Measurements from ENCODE around the gene ZNF687. TPM values are rescaled to one million over a fixed set of nuclear protein-coding genes. Genes with fewer than 3 reads are reported as not detected.

Gene ZNF687
- total RNA-seq, 4 donors from 2014 or later = 30.5 to 53.5 (median 38.5) TPM

GRCh38 chr1:151324390-151324930 lies 42.4 kb downstream of the ZNF687 start:
- no peaks in the 10 kb centered on the region for H3K9me3 ChIP-seq
- TF ChIP-seq POLR2A (IDR thresholded peaks at IDR 0.05) (no peak), CTCF (IDR thresholded peaks at IDR 0.05) (no peak)
- no peak overlapping the region for H3K4me3 ChIP-seq
- H3K27ac ChIP-seq = no peak overlapping the region
- peaks cover 0 to 25% (median 4%) of the 10 kb centered on the region in 4 donors for H3K4me1 ChIP-seq
- no peaks in the 10 kb centered on the region for H3K27me3 ChIP-seq
- no peak for DNase-seq
- peaks cover 0 to 53% (median 0%) of the 10 kb centered on the region in 3 donors for H3K36me3 ChIP-seq

GRCh38 chr1:151325231-151325630 lies 43.1 kb downstream of the ZNF687 start:
- Histone ChIP-seq H3K9me3 (no peaks in the 10 kb centered on the region), H3K4me3 (no peak overlapping the region), H3K27ac (no peak overlapping the region), H3K36me3 (peaks cover 0 to 45% (median 0%) of the 10 kb centered on the region in 3 donors), H3K27me3 (no peaks in the 10 kb centered on the region), H3K4me1 (peaks cover 0 to 25% (median 4%) of the 10 kb centered on the region in 4 donors)
- DNase-seq = no peak
- TF ChIP-seq CTCF (IDR thresholded peaks at IDR 0.05) (no peak), POLR2A (IDR thresholded peaks at IDR 0.05) (no peak)

- DNase-seq = no peak
- H3K36me3 ChIP-seq = peaks cover 0 to 39% (median 0%) of the 10 kb centered on the region in 3 donors
- H3K4me1 ChIP-seq = peaks cover 0 to 25% (median 4%) of the 10 kb centered on the region in 4 donors
- peak overlapping the region in 2 of 4 donors; percentile 83 to 91 for H3K27ac ChIP-seq
- H3K4me3 ChIP-seq = peak overlapping the region; percentile 59 to 85 (median 76)
- TF ChIP-seq CTCF (IDR thresholded peaks at IDR 0.05) = no peak
- TF ChIP-seq POLR2A (IDR thresholded peaks at IDR 0.05) = no peak
- H3K27me3 ChIP-seq = no peaks in the 10 kb centered on the region
- no peaks in the 10 kb centered on the region for H3K9me3 ChIP-seq
Measured at GRCh38 chr1:151325646-151326429, 43.7 kb downstream of the ZNF687 start.

- Histone ChIP-seq H3K27me3 (no peaks in the 10 kb centered on the region), H3K36me3 (peaks cover 0 to 35% (median 0%) of the 10 kb centered on the region in 3 donors), H3K9me3 (no peaks in the 10 kb centered on the region), H3K4me3 (peak overlapping the region; percentile 59 to 85 (median 76)), H3K27ac (peak overlapping the region; percentile 83 to 91 (median 88)), H3K4me1 (peaks cover 0 to 25% (median 4%) of the 10 kb centered on the region in 4 donors)
- no peak for TF ChIP-seq POLR2A (IDR thresholded peaks at IDR 0.05)
- TF ChIP-seq CTCF (IDR thresholded peaks at IDR 0.05) = no peak
- DNase-seq = peak in 2 of 3 donors; percentile 64 to 73
Measured at GRCh38 chr1:151326619-151327222, 44.6 kb downstream of the ZNF687 start.

GRCh38 chr1:151327223-151327902 lies 45.3 kb downstream of the ZNF687 start, which contains the start of gene PI4KB:
Gene PI4KB (minus strand): TSS chr1:151327416. CDS start chr1:151316481, 10,935 bp downstream.
- Histone ChIP-seq H3K36me3 (peaks cover 0 to 31% (median 0%) of the 10 kb centered on the region in 3 donors), H3K4me1 (peaks cover 0 to 25% (median 4%) of the 10 kb centered on the region in 4 donors), H3K4me3 (peak within 1 kb of the TSS; percentile 59 to 85 (median 76)), H3K9me3 (no peaks in the 10 kb centered on the region), H3K27me3 (no peaks in the 10 kb centered on the region), H3K27ac (peak within 1 kb of the TSS; percentile 83 to 91 (median 88))
- TF ChIP-seq POLR2A (IDR thresholded peaks at IDR 0.05) (peak; percentile 24 to 51), CTCF (IDR thresholded peaks at IDR 0.05) (no peak)
- DNase-seq = peak; percentile 83 to 97 (median 91)

All from Peyer's patch (tissue), 4 donors.